Left ventricle myocardium inferior (tissue), 1 donor: ENCODE measurements around the gene MYO5B. TPM values are rescaled to one million over a fixed set of nuclear protein-coding genes. Genes with fewer than 3 reads are reported as not detected.

Source experiments
- DNase-seq: peaks from one replicate; pipeline ENCODE4 v3.0.0-alpha.2; 2020
- H3K27ac ChIP-seq: fragments of 200-600 bp; replicated peaks from 2 replicates; pipeline ENCODE4 v1.8.0; 2021
- H3K27me3 ChIP-seq: fragments of 200-600 bp; 2 replicates; pipeline ENCODE4 v1.8.0; 2021; ENCODE audit warnings: low read depth
- H3K36me3 ChIP-seq: fragments of 200-600 bp; 2 replicates; pipeline ENCODE4 v1.8.0; 2021
- H3K4me1 ChIP-seq: fragments of 200-600 bp; 2 replicates; pipeline ENCODE4 v1.8.0; 2021
- H3K4me3 ChIP-seq: fragments of 200-600 bp; 2 replicates; pipeline ENCODE4 v1.8.0; 2021; ENCODE audit warnings: mild to moderate bottlenecking, moderate library complexity
- H3K9me3 ChIP-seq: fragments of 200-600 bp; replicated peaks from 2 replicates; pipeline ENCODE4 v1.8.0; 2021
- CTCF ChIP-seq: fragments of 200-600 bp; IDR thresholded peaks from 2 replicates; pipeline ENCODE4 v1.8.0; 2021; ENCODE audit warnings: antibody characterized with exemption, mild to moderate bottlenecking, borderline replicate concordance
- intact Hi-C: fragments of 100-400 bp; cut with micrococcal nuclease; formaldehyde crosslinking; loops from one replicate; pipeline ENCODE4 v1.11.0; 2022
- total RNA-seq: library from RNA; stranded (reverse); fragmentation: NEBNext Ultra II Directional; extraction: Animal tissue kit (Norgen Biotek cat#: 25700); gene quantifications from one replicate; pipeline ENCODE4 v1.2.1, GENCODE V29; 2021
- donor health status: DM: no; HTN: yes; CAD: no; lungs with severe emphysema.

The MYO5B gene
- total RNA-seq, 1 donor from 2014 or later = 0.44 TPM

- no peaks in the 10 kb centered on the region for H3K4me1 ChIP-seq
- peaks cover 41% of the 10 kb centered on the region for H3K27me3 ChIP-seq
- no peak for TF ChIP-seq CTCF
- H3K27ac ChIP-seq = no peak overlapping the region
- no peak for DNase-seq
- H3K36me3 ChIP-seq = no peaks in the 10 kb centered on the region
- intact Hi-C loops = no loop called here
- no peak overlapping the region for H3K4me3 ChIP-seq
- no peaks in the 10 kb centered on the region for H3K9me3 ChIP-seq
These were observed 241.6 kb downstream of the MYO5B start for GRCh38 chr18:49953391-49953790.

- intact Hi-C loops = no loop called here
- Histone ChIP-seq H3K4me1 (no peaks in the 10 kb centered on the region), H3K27ac (no peak overlapping the region), H3K4me3 (no peak overlapping the region), H3K9me3 (no peaks in the 10 kb centered on the region), H3K27me3 (peaks cover 51% of the 10 kb centered on the region), H3K36me3 (no peaks in the 10 kb centered on the region)
- no peak for DNase-seq
- no peak for TF ChIP-seq CTCF
These were observed 245.0 kb downstream of the MYO5B start for GRCh38 chr18:49949951-49950395.

GRCh38 chr18:49948975-49949374 lies 246.0 kb downstream of the MYO5B start:
- no peak overlapping the region for H3K4me3 ChIP-seq
- peaks cover 51% of the 10 kb centered on the region for H3K27me3 ChIP-seq
- H3K4me1 ChIP-seq = no peaks in the 10 kb centered on the region
- no peak for DNase-seq
- H3K9me3 ChIP-seq = no peaks in the 10 kb centered on the region
- intact Hi-C loops = no loop called here
- H3K36me3 ChIP-seq = no peaks in the 10 kb centered on the region
- no peak overlapping the region for H3K27ac ChIP-seq
- TF ChIP-seq CTCF = no peak

GRCh38 chr18:49944663-49945062 lies 250.3 kb downstream of the MYO5B start:
- no peaks in the 10 kb centered on the region for H3K36me3 ChIP-seq
- H3K27me3 ChIP-seq = peaks cover 33% of the 10 kb centered on the region
- H3K27ac ChIP-seq = no peak overlapping the region
- H3K4me1 ChIP-seq = no peaks in the 10 kb centered on the region
- no peak overlapping the region for H3K4me3 ChIP-seq
- H3K9me3 ChIP-seq = no peaks in the 10 kb centered on the region
- peak; percentile 41 for TF ChIP-seq CTCF
- DNase-seq = no peak
- intact Hi-C loops = no loop called here

- Histone ChIP-seq H3K9me3 (no peaks in the 10 kb centered on the region), H3K4me1 (no peaks in the 10 kb centered on the region), H3K27me3 (peaks cover 14% of the 10 kb centered on the region), H3K4me3 (no peak overlapping the region), H3K36me3 (no peaks in the 10 kb centered on the region), H3K27ac (no peak overlapping the region)
- TF ChIP-seq CTCF = no peak
- DNase-seq = no peak
- intact Hi-C loops = no loop called here
These were observed 258.1 kb downstream of the MYO5B start for GRCh38 chr18:49936821-49937220.

GRCh38 chr18:49935215-49935614 lies 259.7 kb downstream of the MYO5B start:
- Histone ChIP-seq H3K36me3 (no peaks in the 10 kb centered on the region), H3K27ac (no peak overlapping the region), H3K27me3 (peaks cover 16% of the 10 kb centered on the region), H3K9me3 (no peaks in the 10 kb centered on the region), H3K4me1 (no peaks in the 10 kb centered on the region), H3K4me3 (no peak overlapping the region)
- DNase-seq = no peak
- TF ChIP-seq CTCF = no peak
- intact Hi-C loops = no loop called here
